ENCODE results near the gene PRSS33.

PRSS33 gene

DNA sequence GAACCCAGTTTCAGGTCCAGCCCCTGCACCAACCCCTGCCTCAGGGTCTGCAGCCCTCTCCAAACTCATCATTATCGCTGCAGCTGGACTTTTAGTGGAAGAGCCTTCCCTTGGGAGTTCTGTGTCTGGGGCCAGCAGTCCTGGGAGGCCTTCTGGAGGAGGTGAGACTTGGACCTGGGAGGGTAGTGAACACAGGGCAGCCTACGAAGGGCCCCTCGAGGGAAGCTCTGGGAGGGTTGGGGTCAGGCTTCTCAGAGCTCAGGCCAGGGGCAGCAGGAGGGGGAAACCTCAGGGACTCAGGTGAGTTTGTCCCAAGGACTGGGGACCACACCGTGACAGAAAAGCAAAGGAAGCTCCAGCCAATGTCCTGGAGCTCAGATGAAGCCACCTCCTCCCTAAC, 46.2 kb downstream of the PRSS33 start:
- no peak overlapping the region for H3K9ac ChIP-seq (ENCODE audit: low read depth in 1 of 2, low read length in 2 of 2)
- no peak overlapping the region for H3K4me3 ChIP-seq (ENCODE audit: low read length in 2 of 2)
- no peaks in the 10 kb centered on the region for H3K9me3 ChIP-seq (ENCODE audit: control insufficient read depth in 2 of 2, low read length in 2 of 2)
- no peak overlapping the region for H3K27ac ChIP-seq (ENCODE audit: low read depth in 2 of 2, low read length in 2 of 2)
- no peaks in the 10 kb centered on the region for H3K36me3 ChIP-seq (ENCODE audit: control insufficient read depth in 2 of 2, insufficient read depth in 2 of 2, low read length in 2 of 2)
- no peaks in the 10 kb centered on the region for H3K4me1 ChIP-seq (ENCODE audit: control insufficient read depth in 2 of 2, insufficient read depth in 2 of 2, low read length in 2 of 2)
- H3K27me3 ChIP-seq (ENCODE audit: control insufficient read depth in 2 of 2, insufficient read depth in 2 of 2, low read length in 2 of 2): no peaks in the 10 kb centered on the region

DNA sequence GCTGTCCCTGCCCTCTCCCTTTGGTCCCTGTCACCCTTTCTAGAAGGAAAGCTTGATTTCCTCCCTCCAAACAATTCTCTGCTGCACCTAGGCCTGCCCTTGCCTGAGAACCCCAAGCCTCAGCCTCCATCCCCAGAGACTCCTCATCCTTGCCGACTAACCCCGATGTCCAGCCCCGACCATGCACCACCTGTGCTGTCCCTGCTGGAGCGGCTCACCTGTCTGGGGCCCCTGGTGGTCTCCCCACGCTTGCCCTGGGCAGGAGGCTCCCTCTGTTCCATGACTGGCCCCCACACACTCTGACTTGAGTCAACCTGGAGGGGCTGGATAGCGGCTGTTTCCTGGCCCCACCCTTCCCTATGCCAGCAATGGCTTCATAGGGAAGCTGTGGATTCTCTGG, 46.9 kb downstream of the PRSS33 start:
- H3K27me3 ChIP-seq (ENCODE audit: control insufficient read depth in 2 of 2, insufficient read depth in 2 of 2, low read length in 2 of 2): no peaks in the 10 kb centered on the region
- H3K9ac ChIP-seq (ENCODE audit: low read depth in 1 of 2, low read length in 2 of 2): no peak overlapping the region
- no peaks in the 10 kb centered on the region for H3K36me3 ChIP-seq (ENCODE audit: control insufficient read depth in 2 of 2, insufficient read depth in 2 of 2, low read length in 2 of 2)
- no peaks in the 10 kb centered on the region for H3K4me1 ChIP-seq (ENCODE audit: control insufficient read depth in 2 of 2, insufficient read depth in 2 of 2, low read length in 2 of 2)
- no peaks in the 10 kb centered on the region for H3K9me3 ChIP-seq (ENCODE audit: control insufficient read depth in 2 of 2, low read length in 2 of 2)
- H3K4me3 ChIP-seq (ENCODE audit: low read length in 2 of 2): no peak overlapping the region
- no peak overlapping the region for H3K27ac ChIP-seq (ENCODE audit: low read depth in 2 of 2, low read length in 2 of 2)

DNA sequence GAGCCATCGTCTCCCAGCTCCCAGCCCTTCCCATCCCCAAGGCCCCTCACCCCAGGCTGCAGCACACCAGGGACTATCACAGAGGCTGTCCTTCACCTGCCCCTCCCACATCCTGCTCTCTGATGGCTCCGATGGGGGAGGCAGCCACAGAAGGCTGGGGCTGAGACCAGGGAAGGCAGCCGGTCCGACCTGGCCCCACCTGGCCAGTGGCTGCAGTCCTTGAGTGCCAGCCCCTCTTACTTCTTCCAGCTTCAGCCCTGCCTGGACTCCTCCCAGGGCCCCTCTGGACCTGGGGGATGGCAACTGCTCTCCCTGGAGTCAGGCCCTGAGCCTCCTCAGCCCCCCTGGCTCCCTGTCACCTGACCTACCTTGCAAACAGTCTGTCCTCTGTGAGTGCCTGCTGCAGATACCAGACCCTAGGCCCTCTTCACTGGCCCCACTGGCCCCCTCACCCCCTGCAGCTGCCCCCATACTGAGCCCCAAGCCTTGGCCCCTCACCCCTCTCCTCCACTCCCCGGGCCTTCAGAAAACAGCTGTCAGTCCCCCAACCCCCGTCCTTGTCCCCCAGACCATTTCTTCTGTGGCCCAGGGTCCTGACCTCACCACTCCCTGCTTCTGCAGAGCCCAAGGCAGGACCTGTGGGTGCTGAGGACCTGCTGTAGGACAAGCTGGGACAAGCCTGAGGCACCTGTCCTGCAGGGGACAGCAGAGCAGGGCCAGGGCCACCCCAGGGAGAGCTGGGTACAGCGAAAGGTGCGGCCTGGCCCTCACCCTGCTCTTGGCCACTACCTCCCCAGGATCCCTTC, 47.5 kb downstream of the PRSS33 start:
- Histone ChIP-seq H3K4me1 (ENCODE audit: control insufficient read depth in 2 of 2, insufficient read depth in 2 of 2, low read length in 2 of 2) (no peaks in the 10 kb centered on the region), H3K4me3 (ENCODE audit: low read length in 2 of 2) (no peak overlapping the region), H3K9me3 (ENCODE audit: control insufficient read depth in 2 of 2, low read length in 2 of 2) (no peaks in the 10 kb centered on the region), H3K36me3 (ENCODE audit: control insufficient read depth in 2 of 2, insufficient read depth in 2 of 2, low read length in 2 of 2) (no peaks in the 10 kb centered on the region), H3K9ac (ENCODE audit: low read depth in 1 of 2, low read length in 2 of 2) (no peak overlapping the region), H3K27ac (ENCODE audit: low read depth in 2 of 2, low read length in 2 of 2) (no peak overlapping the region), H3K27me3 (ENCODE audit: control insufficient read depth in 2 of 2, insufficient read depth in 2 of 2, low read length in 2 of 2) (no peaks in the 10 kb centered on the region)

DNA sequence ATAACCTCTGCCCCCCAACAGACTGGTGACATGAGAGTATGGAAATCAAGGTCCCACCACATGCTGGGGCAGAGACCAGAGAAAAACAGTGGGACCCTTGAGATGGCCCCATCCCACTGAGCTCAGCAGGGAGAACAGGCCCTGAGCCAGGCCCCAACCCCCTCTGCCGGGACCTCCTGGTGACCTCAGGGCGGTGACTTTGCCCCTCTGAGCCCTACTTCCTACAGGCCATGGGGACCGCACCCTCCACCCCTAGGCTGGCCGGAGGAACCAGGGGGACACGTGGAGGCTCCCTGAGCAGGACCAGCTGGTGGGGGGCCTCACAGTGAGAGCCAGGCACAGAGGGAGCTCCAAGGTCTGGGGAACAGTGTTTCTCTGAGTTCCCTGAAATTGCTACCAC, 48.7 kb downstream of the PRSS33 start:
- H3K4me1 ChIP-seq (ENCODE audit: control insufficient read depth in 2 of 2, insufficient read depth in 2 of 2, low read length in 2 of 2): no peaks in the 10 kb centered on the region
- H3K4me3 ChIP-seq (ENCODE audit: low read length in 2 of 2): no peak overlapping the region
- H3K36me3 ChIP-seq (ENCODE audit: control insufficient read depth in 2 of 2, insufficient read depth in 2 of 2, low read length in 2 of 2): no peaks in the 10 kb centered on the region
- no peaks in the 10 kb centered on the region for H3K9me3 ChIP-seq (ENCODE audit: control insufficient read depth in 2 of 2, low read length in 2 of 2)
- no peak overlapping the region for H3K9ac ChIP-seq (ENCODE audit: low read depth in 1 of 2, low read length in 2 of 2)
- H3K27me3 ChIP-seq (ENCODE audit: control insufficient read depth in 2 of 2, insufficient read depth in 2 of 2, low read length in 2 of 2): no peaks in the 10 kb centered on the region
- no peak overlapping the region for H3K27ac ChIP-seq (ENCODE audit: low read depth in 2 of 2, low read length in 2 of 2)

DNA sequence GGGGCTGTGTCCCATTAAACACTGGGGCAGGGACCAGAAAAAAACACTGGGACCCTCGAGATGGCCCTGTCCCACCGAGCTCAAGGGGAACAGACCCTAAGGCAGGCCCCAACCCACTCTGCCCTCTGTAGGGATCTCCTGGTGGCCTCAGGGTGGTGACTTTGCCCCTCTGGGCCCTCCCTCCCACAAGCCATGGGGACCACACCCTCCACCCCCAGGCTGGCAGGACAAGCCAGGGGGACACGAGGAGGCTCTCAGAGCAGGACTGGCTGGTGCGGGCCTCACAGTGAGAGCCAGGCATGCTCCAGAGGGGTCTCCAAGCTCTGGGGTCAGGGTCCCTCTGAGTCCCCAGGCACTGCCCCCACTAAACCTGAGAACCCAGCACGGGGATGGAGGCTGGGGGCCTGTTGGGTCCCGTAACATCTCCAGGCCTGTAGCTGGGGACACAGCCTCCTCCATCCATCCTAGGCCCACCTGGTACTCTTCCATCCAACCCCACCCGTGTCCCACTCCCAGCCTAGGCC, 49.4 kb downstream of the PRSS33 start:
- Histone ChIP-seq H3K27ac (ENCODE audit: low read depth in 2 of 2, low read length in 2 of 2) (no peak overlapping the region), H3K4me3 (ENCODE audit: low read length in 2 of 2) (no peak overlapping the region), H3K4me1 (ENCODE audit: control insufficient read depth in 2 of 2, insufficient read depth in 2 of 2, low read length in 2 of 2) (no peaks in the 10 kb centered on the region), H3K27me3 (ENCODE audit: control insufficient read depth in 2 of 2, insufficient read depth in 2 of 2, low read length in 2 of 2) (no peaks in the 10 kb centered on the region), H3K9ac (ENCODE audit: low read depth in 1 of 2, low read length in 2 of 2) (no peak overlapping the region), H3K36me3 (ENCODE audit: control insufficient read depth in 2 of 2, insufficient read depth in 2 of 2, low read length in 2 of 2) (no peaks in the 10 kb centered on the region), H3K9me3 (ENCODE audit: control insufficient read depth in 2 of 2, low read length in 2 of 2) (no peaks in the 10 kb centered on the region)

DNA sequence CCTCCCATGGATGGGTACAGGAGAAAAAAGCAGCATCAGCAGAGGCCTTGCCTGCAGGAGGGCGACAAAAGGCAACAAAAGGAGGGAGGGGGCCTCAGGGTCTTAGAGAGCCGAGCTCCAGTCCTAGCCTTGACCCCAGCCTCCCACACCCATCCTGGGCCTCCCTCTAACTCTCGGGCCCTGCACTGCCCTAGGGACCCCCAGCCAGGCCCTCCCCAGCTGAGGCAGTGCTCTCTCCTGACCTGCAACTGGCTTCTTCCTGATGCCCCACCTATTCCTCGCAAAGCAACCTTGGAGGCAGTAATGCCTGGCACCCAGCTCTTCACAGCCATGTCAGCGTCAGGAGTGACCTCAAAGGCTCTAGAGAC, 50.1 kb downstream of the PRSS33 start:
- Histone ChIP-seq H3K9ac (ENCODE audit: low read depth in 1 of 2, low read length in 2 of 2) (no peak overlapping the region), H3K4me1 (ENCODE audit: control insufficient read depth in 2 of 2, insufficient read depth in 2 of 2, low read length in 2 of 2) (no peaks in the 10 kb centered on the region), H3K27ac (ENCODE audit: low read depth in 2 of 2, low read length in 2 of 2) (no peak overlapping the region), H3K4me3 (ENCODE audit: low read length in 2 of 2) (no peak overlapping the region), H3K9me3 (ENCODE audit: control insufficient read depth in 2 of 2, low read length in 2 of 2) (no peaks in the 10 kb centered on the region), H3K27me3 (ENCODE audit: control insufficient read depth in 2 of 2, insufficient read depth in 2 of 2, low read length in 2 of 2) (no peaks in the 10 kb centered on the region), H3K36me3 (ENCODE audit: control insufficient read depth in 2 of 2, insufficient read depth in 2 of 2, low read length in 2 of 2) (no peaks in the 10 kb centered on the region)

DNA sequence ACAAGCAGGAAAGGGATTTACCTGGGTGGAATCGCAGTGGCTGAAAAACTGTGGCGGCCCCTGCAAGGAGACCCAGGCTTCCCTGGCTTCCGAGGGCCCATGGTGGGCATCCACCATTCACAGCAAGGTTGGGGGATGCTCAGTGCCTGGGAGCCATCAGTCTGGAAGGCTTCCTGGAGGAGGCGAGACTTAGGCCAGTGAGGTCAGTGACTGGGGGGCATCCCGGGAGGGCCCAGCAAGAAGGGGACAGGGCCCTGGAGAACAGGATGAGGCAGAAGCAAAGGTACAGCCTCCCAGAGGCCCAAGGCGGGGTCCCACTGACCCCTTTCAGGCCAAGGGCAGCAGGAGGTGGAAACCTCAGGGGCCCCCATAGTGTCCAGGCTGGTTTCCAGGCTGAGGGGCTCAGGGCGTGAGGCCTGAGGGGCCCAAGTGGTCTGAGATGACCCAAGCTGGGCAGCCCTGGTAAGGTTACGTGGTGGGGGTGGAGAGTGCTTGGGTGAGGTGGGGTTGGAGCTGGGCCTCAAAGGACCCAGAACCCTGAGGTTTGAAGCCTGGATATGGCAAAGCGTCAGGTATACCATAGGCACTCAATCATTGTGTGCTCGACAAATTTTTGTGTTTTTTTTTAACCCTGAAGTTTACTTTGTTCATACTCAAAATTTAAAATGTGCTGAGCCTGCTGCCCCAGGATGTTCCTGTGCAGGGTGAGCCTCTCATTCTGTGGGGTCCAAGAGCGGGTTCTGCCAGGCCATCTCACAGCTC, 50.7 kb downstream of the PRSS33 start:
- no peaks in the 10 kb centered on the region for H3K9me3 ChIP-seq (ENCODE audit: control insufficient read depth in 2 of 2, low read length in 2 of 2)
- H3K27me3 ChIP-seq (ENCODE audit: control insufficient read depth in 2 of 2, insufficient read depth in 2 of 2, low read length in 2 of 2): no peaks in the 10 kb centered on the region
- no peak overlapping the region for H3K27ac ChIP-seq (ENCODE audit: low read depth in 2 of 2, low read length in 2 of 2)
- H3K9ac ChIP-seq (ENCODE audit: low read depth in 1 of 2, low read length in 2 of 2): no peak overlapping the region
- no peaks in the 10 kb centered on the region for H3K36me3 ChIP-seq (ENCODE audit: control insufficient read depth in 2 of 2, insufficient read depth in 2 of 2, low read length in 2 of 2)
- H3K4me1 ChIP-seq (ENCODE audit: control insufficient read depth in 2 of 2, insufficient read depth in 2 of 2, low read length in 2 of 2): no peaks in the 10 kb centered on the region
- H3K4me3 ChIP-seq (ENCODE audit: low read length in 2 of 2): no peak overlapping the region

DNA sequence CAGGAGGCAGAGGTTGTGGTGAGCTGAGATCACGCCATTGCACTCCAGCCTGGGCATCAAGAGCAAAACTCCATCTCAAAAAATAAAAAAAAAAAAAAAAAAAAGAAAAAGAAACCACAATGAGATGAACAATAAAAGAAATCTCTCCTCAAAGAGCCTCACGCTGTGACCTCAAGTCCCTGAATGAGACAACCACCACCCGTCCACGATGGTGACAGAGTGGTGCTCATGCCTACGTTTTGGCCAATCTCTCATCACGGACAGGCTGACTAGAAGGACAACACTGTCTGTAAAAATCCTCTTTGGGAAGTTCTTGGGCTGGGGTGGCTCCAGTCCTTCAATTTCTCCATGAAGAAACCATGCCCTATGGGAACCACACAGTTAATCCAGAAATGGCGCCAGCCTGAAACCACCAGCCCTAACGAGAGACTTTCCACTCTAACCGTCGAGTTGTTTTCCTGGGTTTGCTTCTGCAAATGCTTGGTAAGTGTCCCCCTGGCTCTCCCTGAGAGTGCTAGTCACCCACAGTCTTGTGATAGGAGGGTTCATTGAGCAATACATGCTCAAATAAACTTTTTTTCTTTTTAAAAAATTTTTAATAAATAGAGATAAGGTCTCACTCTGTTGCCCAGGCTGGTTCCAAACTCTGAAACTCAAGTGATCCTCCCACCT, 52.4 kb downstream of the PRSS33 start:
- Histone ChIP-seq H3K9me3 (ENCODE audit: control insufficient read depth in 2 of 2, low read length in 2 of 2) (no peaks in the 10 kb centered on the region), H3K4me1 (ENCODE audit: control insufficient read depth in 2 of 2, insufficient read depth in 2 of 2, low read length in 2 of 2) (no peaks in the 10 kb centered on the region), H3K36me3 (ENCODE audit: control insufficient read depth in 2 of 2, insufficient read depth in 2 of 2, low read length in 2 of 2) (no peaks in the 10 kb centered on the region), H3K4me3 (ENCODE audit: low read length in 2 of 2) (no peak overlapping the region), H3K9ac (ENCODE audit: low read depth in 1 of 2, low read length in 2 of 2) (no peak overlapping the region), H3K27me3 (ENCODE audit: control insufficient read depth in 2 of 2, insufficient read depth in 2 of 2, low read length in 2 of 2) (no peaks in the 10 kb centered on the region), H3K27ac (ENCODE audit: low read depth in 2 of 2, low read length in 2 of 2) (no peak overlapping the region)

Measured in mucosa of rectum (tissue), 2 donors.